GM21717 (cell line): Measurements from ENCODE around the gene NSMCE4A.
"Not testable (repeated sequence)": the region's sequence is repeated elsewhere in the genome, so short reads cannot be mapped to it uniquely, and the experiment has no call there.

Experiments used
- ATAC-seq: cut with Tn5 transposase; IDR thresholded peaks from one replicate; pipeline ENCODE4 v1.9.1; 2021; ENCODE audit warnings: mild to moderate bottlenecking, moderate library complexity; ENCODE audit not compliant: unreplicated experiment

NSMCE4A gene

DNA sequence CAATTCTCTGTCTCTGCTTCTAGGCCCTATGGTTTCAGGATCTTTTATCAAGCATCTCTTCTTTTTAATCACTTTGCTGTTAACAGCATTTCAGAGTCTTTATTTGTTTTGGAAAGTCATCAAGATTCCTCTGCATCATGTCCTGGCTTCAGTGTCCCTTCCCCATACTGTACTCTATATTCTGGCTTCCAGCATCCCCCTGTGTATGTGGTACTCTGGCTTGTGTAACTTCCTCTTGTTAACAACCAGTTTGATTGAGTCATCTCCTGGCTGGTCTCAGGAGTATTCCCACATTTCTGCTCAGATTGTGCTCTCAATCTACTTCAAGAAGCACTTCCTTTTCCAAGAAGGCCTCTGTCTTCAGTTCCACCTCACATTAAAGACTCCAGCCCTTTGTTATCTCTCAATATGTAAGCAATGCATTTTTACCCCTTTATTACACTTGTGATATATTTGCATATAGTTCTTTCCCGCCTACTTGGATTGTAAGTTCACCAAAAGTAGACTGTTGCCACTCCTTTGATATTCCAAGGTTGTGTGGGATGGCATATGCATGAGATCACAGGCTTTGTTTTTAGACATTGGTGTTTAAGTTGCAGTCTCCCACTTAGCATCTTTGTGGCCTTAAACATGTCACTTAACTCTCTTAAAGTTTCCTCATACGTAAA is 32.1 kb downstream of the NSMCE4A start:
- ATAC-seq, result no peak

DNA sequence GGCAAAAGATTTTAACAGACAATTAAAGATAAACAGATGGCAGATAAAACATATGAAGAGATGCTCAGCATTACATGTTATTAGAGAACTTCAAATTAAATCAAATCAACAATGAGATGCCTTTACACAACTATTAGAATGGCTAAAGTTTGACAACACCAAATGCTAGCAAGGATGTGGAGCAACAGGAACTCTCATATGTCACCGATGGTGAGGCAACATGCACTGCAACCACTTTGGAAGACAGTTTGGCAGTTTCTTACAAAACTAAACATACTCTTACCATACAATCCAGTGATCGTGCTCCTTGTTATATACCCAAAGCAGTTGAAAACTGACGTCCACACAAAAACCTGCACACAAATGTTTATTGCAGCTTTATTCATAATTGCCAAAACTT is 33.5 kb downstream of the NSMCE4A start:
- ATAC-seq, result no peak

DNA sequence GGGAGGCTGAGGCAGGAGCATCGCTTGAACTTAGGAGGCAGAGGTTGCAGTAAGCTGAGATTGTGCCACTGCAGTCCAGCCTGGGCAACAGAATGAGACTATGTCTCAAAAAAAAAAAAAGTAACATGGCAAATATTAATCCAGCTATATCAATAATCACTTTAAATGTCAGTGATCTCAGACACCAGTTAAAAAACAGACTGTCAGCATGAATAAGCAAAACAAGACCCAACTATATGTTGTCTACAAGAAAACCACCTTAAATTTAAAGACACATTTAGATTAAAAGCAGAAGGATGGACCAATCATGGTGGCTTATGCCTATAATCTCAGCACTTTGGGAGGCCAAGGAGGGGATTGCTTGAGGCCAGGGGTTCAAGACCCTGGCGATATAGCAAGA is 38.7 kb downstream of the NSMCE4A start:
- no peak for ATAC-seq

DNA sequence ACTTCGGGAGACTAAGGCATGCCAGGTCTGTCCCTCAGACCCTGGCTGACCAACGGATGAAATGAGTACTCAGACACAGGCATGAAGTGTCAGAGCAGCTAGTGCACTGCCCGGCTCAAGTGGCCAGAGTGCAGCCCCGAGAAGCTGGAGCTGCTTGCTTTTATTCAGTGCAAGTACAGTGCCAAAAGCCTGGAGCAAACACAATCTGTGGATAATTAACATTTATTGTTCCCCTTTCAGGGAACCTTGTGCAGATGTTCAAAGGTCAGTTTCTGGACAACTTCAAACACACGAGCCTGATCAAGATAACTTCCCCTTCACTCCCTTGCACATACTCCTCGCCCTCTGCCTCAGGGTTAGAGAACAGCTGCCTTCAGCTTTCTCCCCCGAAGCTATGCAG is 39.3 kb downstream of the NSMCE4A start:
- no peak for ATAC-seq

DNA sequence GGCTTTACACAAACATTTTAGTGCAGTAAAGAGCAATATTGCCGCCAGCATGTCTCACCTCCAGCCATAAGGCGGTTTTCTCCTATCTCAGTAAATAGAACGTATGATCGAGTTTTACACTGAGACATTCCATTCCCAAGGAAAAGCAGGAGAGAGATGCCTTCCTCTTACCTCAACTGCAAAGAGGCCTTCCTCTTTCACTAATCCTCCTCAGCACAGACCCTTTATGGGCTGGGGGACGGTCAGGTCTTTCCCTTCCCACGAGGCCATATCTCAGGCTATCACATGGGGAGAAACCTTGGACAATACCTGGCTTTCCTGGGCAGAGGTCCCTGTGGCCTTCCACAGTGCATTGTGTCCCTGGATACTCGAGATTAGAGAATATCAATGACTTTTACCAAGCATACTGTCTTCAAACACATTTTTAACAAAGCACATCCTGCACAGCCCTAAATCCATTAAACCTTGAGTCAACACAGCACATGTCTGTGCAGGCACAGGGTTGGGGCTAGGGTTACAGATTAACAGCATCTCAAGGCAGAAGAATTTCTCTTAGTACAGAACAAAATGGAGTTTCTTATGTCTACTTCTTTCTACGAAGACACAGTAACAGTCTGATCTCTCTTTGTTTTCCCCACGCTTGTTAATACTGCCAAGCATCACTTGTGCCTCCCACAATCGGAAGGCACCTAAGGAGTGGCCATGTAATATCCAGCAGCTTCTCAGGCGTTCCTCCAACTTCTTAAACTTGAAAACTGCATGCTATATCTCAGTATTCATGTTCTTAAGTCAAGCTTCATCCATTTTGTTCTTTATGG is 44.5 kb downstream of the NSMCE4A start:
- not testable (repeated sequence) for ATAC-seq

DNA sequence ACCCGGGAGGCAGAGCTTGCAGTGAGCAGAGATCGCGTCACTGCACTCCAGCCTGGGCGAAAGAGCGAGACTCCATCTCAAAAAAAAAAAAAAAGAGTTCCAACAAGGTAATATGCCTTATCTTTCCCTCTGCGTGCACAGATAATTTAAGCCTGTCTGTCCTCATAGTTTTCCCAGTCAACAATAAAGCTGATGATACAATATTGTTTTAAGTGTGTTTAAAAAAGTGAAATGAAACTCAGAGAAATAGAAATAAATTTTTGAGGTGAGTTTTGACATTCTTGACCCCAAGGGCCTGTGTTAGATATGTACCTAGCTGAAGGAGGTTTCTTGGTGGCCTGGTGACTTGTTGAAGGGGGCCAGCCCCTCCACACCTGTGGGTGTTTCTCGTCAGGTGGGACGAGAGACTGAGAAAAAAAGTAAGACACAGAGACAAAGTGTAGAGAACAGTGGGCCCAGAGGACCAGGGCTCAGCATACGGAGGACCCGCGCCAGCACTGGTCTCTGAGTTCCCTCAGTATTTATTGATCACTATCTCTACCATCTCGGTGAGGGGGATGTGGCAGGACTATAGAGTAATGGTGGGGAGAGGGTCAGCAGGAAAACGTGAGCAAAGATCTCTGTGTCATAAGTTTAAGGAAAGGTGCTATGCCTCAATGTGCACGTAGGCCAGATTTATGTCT is 45.3 kb downstream of the NSMCE4A start:
- not testable (repeated sequence) for ATAC-seq

DNA sequence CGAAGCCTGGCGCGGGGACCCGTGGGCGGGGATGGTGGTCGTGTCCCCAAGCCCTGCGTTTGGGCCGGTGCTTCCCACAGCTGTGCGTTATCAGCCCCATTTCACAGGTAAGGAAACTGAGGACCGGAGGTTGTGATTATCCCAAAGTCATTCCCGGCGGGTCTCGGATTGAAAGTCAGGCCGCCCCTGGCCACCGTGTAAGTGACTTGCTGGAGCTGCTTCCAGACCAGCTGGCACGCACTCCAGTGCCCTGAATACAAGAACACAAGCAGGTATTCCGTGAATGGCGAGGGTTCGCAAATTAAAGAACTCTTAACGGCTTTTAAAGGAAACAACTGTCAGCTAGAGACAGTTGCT is 46.5 kb downstream of the NSMCE4A start:
- peak; percentile 13 for ATAC-seq

DNA sequence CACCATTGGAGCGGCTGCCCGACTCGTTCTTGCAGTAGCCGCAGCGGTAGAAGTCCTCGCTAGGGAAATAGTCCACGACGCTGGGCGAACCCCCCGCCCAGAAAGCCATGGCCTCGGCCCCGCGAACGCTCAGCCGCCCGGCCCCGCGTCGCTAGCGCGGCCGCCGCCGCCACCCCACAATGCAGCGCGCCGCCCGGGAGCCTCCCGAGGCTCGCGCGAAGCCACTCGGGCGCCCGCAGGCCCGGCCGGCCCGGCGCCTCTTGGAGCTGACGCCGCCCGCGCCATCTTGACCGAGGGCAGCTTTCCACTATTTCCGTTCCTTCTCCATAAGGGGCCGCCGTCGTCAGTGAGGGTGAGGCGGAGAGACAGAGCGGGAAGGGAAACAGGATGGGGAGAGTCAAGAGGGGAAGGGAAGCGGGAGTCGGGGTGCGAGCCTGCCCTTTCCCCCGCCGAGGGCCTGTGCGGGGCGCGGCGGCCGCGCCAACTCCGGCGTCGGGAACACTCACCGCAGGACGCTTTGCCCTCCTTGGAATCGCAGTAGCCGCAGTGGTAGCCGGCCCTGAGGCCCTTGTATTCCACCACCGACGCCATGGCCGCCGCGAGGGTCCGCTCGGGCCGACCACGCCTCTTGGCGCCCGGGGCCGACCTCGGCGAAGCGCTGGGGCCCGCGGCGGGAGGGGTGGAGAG is 47.0 kb downstream of the NSMCE4A start, which contains the start of gene ATE1:
Gene ATE1, minus strand, starts transcription at position 191 of the 687 bp plus-strand sequence. Its CDS starts 82 bp downstream, at position 109.
- ATAC-seq, result peak; percentile 89

DNA sequence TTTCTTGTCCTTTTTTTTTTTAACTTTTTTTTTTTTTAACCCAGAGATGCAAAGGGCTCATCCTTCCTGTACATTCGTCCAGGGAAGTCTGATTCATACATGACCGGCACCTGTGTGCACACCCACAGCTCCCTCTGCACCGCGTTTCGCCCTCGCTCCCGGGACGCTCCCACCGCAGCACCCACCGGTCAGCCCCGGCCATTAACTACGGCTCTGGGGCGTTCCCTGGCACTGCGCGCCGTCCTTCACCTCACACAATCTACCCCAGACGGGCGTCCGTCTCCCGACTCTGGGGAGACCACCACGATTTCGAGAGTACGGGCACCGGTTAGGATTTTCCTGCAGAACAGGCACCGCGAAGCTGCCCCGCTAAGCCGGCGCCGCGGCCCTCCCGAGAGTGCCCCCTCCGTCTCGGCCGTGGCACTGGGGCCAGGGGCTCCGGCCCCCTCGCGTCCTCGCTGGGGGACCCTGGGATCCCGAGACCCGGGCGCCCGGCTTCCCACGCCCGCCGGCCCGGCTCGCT is 47.6 kb downstream of the NSMCE4A start:
- ATAC-seq, result peak; percentile 43

DNA sequence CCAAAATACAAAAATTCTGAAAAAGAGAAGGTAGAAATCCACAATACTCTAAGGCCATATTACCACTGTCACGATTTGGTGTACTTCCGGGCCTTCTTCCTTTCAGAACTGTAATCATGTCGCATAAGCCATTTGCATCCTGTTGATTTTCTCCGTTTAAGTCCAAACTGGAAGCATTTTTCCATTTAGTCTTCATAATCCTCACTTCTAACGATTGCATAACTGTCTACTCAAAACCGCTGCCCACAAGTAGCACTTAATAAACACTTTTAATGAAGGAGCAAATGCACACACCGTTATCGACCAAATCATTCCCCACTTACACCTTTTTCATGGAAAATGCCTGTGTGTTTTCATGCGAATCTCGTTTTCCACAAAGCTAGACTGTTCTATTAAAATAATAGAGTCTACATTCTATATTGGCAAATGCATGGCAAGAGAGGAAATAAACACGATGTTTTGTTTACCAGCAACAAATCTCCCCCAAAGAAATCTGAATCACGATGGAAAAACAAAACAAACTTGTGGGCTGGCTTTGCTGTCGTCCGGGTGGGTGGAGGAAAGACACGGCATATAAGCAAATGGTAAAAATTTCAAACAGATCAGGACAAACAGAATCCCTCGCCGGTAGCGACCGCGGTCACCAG is 48.2 kb downstream of the NSMCE4A start:
- no peak for ATAC-seq

DNA sequence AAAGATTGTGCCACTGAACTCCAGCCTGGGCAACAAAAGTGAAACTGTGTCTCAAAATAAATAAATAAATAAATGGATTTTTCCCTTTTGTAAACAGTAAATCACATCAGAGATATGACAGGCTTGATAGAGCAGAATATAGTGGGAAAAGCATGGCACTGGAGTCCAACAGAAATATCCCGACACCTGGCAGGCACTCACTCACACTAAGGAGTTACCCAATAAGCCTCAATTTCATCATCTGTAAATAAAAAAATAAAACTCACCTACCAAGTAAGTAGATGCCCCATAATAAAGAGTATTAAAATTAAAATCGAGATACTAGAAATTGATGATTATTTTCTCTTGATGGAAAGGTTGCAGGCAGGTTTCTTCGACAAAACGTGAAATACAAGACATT is 48.9 kb downstream of the NSMCE4A start:
- no peak for ATAC-seq

DNA sequence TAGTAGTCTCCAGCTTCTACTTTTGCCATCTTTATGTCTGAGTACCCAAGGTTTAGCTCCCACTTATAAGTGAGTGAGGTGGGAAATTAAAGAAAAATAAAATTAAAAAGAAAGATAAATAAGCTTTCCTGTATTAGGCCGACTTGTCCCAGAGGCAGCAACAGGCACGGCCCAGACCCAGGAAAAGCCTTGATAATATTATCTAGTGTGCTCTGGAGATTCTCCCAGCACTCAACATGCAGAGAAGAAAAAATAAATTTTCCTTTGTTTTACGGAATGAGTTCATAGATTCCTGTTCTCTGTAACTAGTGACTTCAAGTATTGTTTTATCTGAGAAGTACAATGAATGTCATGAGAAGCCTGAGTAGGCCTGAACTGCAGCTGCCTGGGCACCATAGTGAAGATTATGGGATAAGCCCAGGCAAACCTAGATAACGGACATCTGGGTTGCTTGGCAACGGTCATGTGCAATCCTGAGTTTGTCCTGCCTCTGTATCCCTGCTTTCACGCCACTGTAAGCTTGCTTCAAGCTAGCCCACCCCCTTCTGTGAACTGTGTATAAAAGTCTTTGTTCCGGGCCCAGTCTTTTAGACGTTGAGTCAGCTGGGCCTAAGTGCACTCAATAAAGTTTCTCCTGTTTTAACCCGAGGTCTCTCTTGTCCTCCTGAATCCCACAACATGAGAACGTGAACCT is 53.6 kb downstream of the NSMCE4A start:
- no peak for ATAC-seq

DNA sequence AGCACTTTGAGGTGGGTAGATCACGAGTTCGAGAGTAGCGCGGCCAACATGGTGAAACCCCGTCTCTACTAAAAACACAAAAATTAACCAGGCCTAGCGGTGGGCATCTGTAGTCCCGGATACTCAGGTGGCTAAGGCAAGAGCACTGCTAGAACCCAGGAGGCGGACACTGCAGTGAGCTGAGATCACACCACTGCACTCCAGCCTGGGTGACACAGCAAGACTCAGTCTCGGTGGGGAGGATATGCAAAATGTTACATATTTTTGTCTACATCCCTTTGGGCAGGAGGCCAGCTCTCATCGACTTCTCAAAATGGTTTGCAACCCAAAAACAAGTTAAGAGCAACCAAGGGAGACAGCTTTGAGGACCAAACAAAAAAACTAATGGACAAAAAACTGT is 55.4 kb downstream of the NSMCE4A start:
- no peak for ATAC-seq

DNA sequence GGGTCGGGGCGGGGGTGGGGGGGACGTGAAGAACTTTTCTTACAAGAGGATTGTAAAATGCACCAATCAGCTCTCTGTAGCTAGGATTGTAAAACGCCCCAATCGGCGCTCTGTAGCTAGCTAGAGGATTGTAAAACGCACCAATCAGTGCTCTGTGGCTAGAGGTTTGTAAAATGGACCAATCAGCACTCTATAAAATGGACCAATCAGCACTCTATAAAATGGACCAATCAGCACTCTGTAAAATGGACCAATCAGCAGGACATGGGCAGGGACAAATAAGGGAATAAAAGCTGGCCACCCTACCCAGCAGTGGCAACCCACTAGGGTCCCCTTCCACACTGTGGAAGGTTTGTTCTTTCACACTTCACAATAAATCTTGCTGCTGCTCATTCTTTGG is 56.2 kb downstream of the NSMCE4A start:
- ATAC-seq, result not testable (repeated sequence)

DNA sequence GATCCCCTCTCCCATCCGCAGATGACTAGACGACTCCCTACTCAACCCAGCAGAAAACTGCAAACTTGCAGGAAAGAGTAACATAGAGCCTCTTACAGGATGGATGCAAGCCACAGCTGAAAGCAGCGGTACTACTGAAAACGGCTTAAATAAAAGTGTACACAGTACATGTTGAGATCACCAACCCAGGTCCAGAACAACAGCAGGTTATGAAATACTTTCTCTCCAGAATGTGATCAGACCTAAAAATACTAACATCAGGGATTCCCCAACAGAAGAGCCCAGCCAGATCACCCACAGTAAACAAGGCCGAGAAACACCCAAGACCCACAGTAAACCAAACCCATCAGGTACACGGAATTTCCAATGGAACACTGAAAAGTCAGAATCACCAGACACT is 60.4 kb downstream of the NSMCE4A start:
- no peak for ATAC-seq

DNA sequence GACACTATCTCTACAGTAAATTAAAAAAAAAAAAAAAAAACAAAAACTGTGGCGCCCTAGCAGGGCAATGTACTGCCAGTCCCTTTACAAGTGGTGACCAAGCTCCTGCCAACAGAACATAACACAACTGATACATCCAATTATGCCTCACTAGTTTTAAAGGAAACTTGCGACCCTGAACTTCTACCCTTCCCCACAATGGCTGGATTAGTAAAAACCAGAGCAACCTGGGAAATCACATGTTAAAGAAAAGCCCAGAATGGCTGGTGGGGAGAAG is 63.7 kb downstream of the NSMCE4A start:
- ATAC-seq, result no peak

DNA sequence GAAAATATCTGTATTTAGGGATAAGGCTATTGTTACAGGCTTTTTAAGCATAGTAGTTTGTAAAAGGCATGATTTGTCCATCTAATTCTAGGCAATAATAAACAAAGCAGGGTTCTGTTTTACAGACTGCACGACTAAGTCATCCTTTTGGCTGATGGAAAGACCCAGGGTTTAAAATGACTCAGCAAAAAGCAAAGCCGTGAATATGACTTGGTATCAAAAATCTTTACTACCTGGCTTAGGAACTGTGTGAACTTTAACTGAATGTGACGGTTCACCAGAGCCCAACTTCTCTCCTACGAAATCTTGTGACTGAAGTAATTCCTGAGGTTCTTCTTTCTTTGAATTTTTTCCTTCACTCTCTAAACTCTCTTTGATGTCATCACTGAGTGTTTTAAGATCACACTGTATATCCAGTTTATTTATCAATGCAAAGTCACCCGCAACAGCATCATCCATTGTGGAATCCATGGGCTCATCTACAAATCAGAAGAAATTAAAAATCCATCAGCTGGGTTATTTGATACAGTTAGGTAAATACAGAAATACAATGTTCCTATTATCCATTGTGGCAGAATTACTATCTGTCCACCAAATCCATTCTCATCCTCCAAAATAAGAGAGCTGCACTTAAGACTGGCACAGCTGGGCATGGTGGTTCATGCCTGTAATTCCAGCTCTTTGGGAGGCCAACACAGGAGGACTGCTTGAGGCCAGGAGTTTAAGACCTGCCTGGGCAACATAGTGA is 64.2 kb downstream of the NSMCE4A start:
- ATAC-seq, result no peak
